ENCODE data around the gene APOBEC3G.

- no peak for TF ChIP-seq CTCF (IDR thresholded peaks at IDR 0.05; ENCODE audit: poor library complexity)
- TF ChIP-seq EZH2phosphoT487 (IDR thresholded peaks at IDR 0.05; ENCODE audit: low read depth, severe bottlenecking, unreplicated experiment) = no peak
- no peak for TF ChIP-seq EZH2 (IDR thresholded peaks at IDR 0.05; ENCODE audit: borderline replicate concordance)
Measured at GRCh38 chr22:39088685-39089032, 11.6 kb downstream of the APOBEC3G start.
